HG03575 (cell line): Measurements from ENCODE around the gene CHL1.
A peak's percentile ranks its signal among the peaks of the same experiment; 100 is the strongest.

Experiments used
- ATAC-seq: cut with Tn5 transposase; IDR thresholded peaks from one replicate; pipeline ENCODE4 v1.9.1; 2021; ENCODE audit not compliant: unreplicated experiment, insufficient number of reproducible peaks, low FRiP score; ENCODE audit errors: extremely low read depth

The CHL1 gene

DNA sequence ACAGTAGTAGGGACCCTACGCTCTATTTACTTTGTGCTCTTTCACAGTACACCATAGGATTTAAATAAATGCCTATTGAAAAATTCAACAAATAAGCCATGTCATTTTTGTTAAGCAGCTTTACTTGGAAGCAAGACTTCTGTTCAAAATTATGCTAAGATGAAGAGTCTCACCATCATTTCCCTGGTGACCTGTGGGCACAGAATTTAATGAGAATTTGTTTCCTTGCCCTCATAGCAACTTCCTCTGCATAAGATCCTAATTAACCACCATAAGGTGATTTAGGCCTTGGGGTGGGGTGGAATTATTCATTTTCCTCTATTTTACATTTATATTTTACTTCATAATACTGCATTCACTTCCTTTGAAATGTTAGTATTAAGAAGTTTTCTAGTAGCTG, 70.5 kb downstream of the CHL1 start:
- no peak for ATAC-seq

DNA sequence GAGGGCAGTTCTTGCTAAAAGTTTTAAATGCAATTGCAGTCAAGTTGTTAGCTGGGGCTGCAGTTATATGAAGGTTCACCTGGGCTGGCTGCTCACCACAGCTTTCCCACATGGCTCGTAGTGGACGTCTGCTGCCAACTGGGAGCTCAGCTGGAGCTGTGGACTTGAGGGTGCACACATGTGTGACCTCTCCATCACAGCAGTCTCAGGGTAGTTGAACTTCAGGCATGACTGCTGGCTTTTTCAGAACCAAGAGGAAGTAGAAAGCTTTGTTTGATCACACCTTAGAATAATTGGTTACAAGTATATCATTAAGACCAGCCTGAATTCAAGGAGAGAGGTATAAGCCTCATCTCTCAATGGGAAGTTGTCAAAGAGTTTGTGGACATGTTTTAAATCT, 74.1 kb downstream of the CHL1 start:
- no peak for ATAC-seq

DNA sequence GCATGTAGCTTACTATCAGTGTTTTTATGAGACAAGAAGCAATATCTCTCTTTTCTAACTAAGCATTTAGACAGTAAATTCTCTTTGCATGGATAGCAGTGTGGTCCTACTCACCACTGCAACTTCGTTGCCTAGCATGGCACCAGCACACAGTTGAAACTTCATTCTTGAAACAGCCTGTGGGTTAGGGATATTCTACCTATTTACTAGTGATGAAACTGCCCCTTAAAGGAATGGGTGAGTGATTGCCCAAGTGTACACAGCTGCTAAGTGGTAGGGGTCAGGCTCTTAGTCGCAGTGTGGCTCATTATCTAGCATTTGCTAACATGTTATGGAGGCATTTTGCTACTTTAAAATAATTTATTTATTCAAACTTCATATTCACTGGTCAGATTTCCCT, 78.4 kb downstream of the CHL1 start:
- no peak for ATAC-seq

DNA sequence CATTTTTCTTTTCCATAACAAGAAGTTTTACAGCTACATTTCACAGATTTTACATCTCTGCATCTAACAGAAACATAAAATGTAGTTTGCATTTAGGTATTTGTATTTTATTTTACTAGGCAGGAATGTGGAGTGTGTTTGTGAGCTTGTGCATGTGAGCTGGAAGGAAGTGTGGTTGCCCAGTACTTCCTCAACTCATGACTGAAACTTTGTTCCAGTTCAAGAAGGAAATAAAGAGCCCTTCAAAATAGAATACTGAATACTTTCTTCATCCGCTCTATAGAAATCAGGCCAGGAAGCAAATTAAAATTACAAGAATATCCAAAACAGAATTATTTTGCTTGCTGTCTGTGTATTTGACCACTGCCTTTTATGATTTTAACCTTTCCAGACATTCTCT, 81.3 kb downstream of the CHL1 start:
- ATAC-seq = no peak

DNA sequence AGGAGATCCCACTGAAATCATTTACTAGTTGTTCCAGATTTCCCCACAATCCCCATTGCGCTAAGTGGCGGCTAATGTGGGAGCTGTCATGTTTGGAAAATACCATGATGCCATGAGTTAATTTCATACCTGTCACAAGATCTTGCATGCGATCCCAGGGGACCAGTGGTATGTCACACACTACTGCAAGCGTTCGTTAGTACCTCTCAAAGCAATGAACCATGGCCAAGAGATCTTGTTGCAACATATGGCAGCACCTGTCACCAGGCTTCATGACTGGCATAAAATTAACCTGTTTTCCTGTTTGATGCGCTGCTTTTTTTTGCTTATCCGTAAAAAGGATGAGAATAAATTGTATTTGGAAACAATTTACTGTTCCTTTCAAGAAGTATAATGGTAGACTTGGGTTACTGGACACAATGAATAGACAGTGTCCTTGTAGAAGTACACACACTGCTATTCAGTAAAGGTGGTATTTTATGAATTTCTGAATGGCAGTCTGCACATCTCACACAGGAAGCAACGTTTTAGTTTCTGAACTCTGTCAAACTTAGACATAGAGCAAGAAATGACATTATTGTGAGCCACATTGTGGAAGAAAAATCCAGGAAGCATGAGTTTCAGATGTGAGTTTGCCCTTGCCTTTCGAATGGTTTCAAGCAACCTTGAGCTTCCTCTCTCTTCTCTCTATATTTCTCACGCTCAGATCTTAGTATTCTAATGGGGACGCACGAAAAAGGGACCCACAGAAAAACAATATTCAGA, 81.9 kb downstream of the CHL1 start:
- peak; percentile 72 for ATAC-seq

DNA sequence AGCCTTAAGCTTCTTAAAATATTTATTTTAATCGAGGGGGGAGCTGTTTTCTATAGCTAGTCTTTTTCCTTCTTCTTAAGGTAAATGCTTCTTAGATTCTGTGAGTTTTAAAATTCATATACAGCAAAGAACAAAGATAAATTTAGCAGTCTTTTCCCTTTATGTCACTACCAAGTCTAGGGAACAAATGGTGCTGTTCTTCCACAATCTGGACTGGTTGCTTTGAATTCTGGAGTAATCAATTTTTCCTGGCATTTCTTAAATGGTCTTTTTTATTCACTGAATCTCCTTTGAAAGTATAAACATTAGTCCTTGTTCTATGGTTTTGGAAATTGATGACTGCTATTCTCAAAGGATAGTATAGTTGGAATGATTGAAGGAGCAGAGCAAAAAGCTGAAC, 82.8 kb downstream of the CHL1 start:
- no peak for ATAC-seq

DNA sequence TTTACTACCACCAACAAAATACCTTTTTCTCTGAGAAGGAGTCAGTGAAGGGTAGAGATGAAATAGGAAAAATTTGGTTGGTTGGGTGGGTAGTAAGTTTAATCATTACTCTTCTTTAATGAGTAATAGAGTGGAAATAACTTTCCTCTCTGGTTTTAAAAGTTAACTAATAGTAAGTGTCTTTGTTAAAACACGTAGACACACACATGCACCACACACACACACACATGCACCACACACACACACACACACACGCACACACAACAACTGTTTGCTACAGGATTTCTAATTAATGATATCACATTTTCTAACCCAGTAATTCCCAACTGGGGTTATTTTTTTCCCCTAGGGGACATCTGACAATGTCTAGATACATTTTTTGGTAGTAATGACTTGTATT, 84.1 kb downstream of the CHL1 start:
- ATAC-seq = no peak

DNA sequence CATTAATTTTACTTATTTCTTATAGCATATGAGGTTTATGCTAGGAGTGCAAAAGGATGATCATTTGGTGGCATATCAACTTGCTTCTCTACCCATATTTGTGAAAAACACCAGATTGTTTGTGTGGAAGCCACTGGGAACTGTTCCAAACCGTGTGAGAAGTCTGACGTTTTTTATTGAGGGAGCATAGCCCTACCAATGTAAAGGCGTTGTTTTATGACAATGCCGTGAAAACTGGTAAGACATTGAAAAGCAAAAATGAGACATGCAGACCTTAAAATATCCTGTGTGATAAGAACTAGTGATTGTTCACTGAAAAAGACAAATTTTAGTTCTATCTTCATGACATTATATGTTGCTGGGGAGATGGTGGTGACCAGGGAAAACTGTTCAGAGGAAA, 87.8 kb downstream of the CHL1 start:
- ATAC-seq = no peak

DNA sequence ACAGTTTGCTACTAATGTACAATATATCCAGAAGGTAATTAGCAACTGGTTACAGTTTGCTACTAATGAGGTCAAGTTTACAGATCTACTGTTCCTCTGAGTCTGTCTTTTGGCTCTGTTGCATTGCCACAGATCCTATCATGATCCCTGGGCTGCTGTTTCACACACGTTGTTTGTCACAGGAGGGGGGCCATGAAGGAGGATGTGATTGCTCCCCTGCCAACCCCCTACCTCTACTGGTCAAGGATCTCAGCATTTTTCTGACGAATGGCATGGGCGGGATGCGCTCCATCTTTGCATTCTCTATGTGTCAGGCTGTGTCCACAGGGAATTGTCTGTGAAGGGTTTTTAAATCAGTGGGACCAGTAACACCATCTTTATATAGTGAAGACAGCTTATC, 91.9 kb downstream of the CHL1 start:
- ATAC-seq = no peak

DNA sequence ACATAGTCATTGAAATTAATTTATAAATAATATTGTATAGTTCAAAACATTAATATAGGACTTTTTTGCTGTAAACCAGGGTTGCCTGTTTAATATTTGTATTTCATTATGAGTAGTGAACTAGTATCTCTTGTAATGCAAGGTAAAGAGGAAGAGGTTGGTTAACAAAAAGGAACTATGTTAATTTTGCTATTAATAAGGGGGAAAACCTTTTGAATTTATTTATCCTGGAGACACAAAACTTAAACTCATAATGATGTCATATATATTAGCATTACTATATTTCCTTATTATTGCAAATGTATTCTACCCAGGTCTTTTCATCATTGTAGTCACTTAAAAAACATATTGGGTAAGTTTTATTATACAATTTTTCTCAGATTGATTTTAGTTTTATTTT, 94.5 kb downstream of the CHL1 start:
- ATAC-seq = no peak

DNA sequence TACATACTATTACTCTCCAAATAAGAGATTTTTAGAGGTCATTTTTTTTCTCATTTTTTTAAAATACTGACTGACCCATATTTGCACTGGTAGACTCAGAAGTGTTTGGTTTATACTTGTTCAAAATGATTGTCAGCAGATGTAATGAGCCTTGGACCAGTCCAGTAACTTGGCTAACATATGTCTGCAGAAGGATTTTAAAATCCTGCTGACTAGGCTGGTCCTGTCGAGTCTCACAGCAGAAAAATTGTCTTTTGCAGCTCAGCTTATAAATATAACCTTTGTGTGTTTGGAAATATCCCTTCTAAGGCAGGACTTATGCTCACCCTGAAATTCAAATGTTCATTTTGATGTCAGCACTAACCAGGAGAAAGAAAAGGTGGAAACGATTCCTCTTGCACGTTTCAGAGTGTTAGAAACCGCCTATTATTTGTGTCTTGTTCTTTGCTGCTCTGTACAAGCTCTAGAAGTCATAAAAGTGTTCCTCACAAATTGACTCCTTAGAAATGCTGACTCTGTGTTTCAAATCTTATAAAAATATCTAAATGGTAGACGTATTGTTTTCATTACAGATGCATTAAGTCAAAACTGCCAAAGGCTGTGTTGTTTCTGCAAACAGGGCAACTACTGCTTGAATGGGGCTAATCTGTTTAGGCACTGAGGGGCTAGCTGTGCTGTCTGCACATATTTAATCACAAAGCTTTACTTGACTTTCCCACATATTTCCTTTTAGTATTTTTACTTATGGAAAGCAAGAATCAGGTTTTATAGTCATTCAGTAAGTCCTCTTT, 95.3 kb downstream of the CHL1 start:
- no peak for ATAC-seq

DNA sequence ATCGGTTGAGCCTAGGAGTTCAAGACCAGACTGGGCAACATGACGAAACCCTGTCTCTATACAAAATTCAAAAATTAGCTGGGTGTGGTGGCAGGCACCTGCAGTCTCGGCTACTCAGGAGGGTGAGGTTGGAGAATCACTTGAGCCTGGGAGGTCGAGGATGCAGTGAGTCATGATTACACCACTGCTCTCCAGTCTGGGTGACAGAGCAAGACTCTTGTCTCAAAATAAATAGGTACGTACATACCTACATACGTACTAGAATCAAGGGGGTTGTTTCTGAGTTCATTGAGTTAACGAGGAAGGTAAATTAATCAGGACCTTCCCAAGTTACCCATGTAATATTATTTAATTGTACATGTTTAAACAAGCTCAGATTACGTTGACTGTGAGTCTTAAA, 97.5 kb downstream of the CHL1 start:
- no peak for ATAC-seq

DNA sequence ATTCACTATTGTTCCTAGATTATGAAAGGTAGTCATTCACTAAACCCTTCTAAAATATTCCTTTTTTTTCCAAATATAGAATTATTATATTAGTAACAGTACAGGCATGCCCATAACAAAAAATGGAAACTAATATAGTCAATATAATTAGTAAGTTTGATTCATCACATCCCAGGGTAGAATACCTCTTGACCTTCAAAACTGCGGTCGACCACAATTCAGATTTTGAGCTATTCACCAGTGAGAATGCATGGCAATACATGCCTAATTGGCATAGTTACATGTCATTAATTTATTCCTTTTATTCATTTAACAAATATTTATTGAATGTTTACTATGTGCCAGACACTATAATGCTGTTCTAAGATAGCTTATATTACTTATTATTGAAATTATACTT, 98.0 kb downstream of the CHL1 start:
- ATAC-seq = no peak

DNA sequence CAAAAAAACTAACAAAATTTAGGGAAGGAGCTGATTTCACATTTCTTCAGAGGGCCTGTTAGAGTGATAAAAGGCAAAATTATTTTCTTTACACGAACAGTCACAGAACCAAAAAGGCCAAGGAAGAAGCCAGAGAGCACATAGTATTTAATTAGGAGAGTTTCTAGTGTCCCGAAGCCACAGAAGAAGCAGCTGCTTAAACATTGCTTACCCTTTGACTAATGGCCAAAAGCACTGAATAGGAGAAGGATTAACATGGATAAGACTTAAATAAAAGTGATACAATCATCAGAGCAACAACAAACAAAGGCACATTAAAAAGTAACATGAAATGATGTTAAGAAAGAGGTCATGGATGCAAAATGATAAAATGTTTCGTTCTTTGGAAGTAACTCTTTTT, 98.6 kb downstream of the CHL1 start:
- ATAC-seq = no peak

DNA sequence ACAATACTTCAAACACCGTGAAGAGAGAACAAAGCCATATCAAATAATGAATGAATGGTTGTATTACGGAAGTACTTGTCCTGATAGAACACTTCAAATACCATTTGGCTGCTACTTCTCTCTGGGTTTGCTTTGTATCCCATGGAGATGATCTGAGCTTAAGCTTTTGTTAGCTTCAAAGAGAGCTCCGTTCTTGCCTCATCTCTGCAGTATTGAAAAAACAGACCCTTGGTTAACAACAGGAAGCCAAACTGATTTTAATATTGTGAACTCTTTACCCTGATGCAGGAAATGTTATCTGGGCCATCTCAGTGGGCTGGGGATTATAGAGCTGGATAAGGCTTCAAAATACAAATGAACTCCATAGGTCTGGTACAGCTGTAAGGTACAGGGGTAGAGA, 101.0 kb downstream of the CHL1 start:
- ATAC-seq = no peak

DNA sequence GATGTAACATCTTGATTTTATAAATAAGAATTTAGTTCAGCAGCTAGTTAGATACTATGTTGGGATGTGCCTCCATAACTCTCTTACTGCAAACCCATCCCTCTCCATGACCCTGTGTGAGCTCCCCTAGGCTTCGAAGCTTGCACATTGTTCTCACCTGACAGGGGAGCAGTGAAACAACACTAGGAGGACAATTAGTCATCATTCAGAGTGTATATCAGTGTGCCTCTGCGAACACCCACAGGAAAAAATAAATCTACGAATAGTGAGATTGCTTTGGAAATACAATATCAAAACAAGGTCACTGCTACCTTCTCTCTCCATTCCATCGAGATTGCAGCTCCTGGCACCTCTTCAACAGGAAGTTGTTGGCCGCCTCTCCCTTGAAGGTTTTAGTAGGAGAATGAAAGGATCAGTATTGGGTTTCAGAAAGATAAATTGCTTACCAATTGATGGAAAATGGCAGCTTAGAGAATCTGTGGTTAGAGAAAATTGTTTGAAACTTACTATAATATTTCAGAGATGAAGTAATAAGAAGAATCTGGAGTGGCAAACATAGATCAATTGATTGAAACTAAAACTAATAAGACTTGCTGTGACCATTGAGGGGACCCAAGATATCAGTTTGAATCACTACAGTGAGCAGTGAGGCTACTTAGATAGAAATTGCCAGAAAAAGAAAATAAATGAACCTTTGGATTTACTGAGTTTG, 103.2 kb downstream of the CHL1 start:
- ATAC-seq = no peak

DNA sequence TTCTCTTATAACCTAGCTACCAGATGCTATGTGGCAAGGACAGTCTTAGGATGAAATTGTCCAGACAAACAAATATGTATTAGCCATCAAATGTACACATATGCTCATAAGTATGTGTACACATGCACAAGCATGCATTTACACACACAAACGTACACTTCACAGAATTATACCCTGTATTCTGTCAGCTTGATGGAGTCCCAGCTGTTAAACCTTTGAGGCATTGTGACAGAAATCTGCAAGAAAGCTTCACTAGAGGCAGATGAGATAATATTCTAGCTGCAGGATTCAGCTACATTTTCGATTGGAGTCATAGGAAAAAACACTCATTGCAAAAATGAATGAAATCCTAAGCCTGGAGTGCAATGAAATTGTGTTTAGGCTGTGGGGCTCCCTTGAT, 110.6 kb downstream of the CHL1 start:
- no peak for ATAC-seq

DNA sequence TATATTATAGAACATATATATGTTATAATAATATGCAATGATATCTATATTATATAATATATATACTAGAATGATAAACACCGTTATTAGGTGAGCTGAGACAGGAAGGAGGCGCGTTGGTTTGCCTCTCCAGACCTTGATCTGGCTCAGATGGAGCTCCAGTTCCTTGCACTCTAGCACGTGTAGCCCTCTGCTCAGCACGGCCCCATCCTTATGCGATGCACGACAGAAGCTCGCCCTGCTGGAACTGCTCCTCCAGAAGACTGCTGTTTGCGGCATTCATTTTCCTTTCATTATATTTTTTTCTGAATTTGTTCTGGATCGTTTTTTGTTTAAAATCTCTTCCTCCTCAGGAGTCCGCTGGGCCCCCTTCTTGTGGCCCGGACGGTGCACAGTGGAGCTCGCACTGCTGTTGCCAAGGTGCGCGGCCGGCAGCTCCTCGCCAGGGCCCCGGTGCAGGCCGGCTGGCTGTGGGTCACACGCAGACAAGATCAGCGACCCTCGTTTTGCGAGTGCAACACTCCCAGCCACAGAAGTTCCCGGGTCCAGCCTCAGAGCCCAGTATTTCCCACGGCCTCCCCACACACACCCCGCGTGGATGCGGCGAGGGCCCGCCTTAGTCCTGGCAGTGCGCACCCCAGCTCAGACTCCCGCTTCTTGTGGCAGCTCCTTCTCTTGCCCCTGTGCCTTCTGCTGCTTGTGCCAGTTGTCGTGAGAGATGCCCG, 112.2 kb downstream of the CHL1 start:
- ATAC-seq = no peak

DNA sequence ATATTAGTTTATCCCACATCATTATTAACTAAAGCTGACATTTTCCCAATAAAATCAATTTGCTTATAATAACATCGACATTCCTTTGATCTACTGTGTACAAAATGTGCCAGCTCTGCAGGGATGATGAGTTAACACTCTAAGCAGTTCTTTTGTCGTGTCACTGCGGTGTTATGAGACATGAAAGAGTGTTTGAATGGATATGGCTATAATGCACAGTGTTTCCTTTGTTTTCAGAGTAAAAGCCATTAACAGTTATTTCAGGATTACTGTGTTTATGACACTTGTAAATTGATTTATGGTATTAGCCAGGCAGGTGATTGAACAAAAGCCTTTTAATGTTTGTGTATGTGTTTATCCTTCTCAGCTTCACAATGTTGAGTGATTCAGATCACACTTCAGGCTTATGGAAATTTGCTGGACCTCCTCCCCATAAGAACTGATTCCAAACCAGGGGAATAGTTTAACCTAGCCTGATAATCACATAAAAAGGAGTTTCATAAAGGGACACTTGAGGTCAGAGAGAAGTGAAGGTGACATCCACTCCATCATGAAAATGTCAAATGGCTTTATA, 115.7 kb downstream of the CHL1 start:
- ATAC-seq = no peak
